Gastroesophageal sphincter (tissue), 4 donors: ENCODE data around the gene SH2D6. TPM values are rescaled to one million over a fixed set of nuclear protein-coding genes. Genes with fewer than 3 reads are reported as not detected.
"Not testable (repeated sequence)": the region's sequence is repeated elsewhere in the genome, so short reads cannot be mapped to it uniquely, and the experiment has no call there.

Experiments used
- ATAC-seq: fragments of 150-250 bp; one replicate; pipeline ENCODE4 v1.9.1; 2016; ENCODE audit warnings: mild to moderate bottlenecking, moderate library complexity
- H3K27ac ChIP-seq, 4 donors: fragments of 200-600 bp; sonication (generic) in 3 of 4; 1 replicate in 3 of 4; 2 replicates in 1 of 4; pipeline ENCODE4 v1.5.1; 2016 to 2019
- H3K27me3 ChIP-seq: fragments of 200-600 bp; sonication (generic); one replicate; pipeline ENCODE4 v1.5.1; 2019
- H3K36me3 ChIP-seq, 2 donors: fragments of 200-600 bp; sonication (generic); one replicate each; pipeline ENCODE4 v1.5.1; 2019; ENCODE audit warnings: control low read depth in 1 of 2
- H3K4me1 ChIP-seq, 3 donors: fragments of 200-600 bp; sonication (generic); 1 replicate in 2 of 3; 2 replicates in 1 of 3; pipeline ENCODE4 v1.5.1; 2016 to 2019; ENCODE audit warnings: control low read depth in 2 of 3
- H3K4me3 ChIP-seq, 2 donors: fragments of 200-600 bp; sonication (generic); one replicate each; pipeline ENCODE4 v1.5.1; 2019; ENCODE audit warnings: mild to moderate bottlenecking in 1 of 2, moderate library complexity in 1 of 2
- H3K9me3 ChIP-seq, 3 donors: fragments of 200-600 bp; sonication (generic); one replicate each; pipeline ENCODE4 v1.5.1; 2017 to 2019; ENCODE audit warnings: control low read depth in 2 of 3
- EP300 ChIP-seq: sonication (generic); formaldehyde crosslinking; IDR thresholded peaks from one replicate; pipeline ENCODE4 v1.6.1; 2017; ENCODE audit warnings: antibody characterized with exemption, mild to moderate bottlenecking
- POLR2A ChIP-seq, 2 donors: fragments of 450-650 bp; IDR thresholded peaks; one replicate each; pipeline ENCODE4 v1.6.1; 2017; ENCODE audit warnings: antibody characterized with exemption in 2 of 2, mild to moderate bottlenecking in 2 of 2, moderate library complexity in 1 of 2
- POLR2AphosphoS5 ChIP-seq: sonication (generic); formaldehyde crosslinking; IDR thresholded peaks from one replicate; pipeline ENCODE4 v1.6.1; 2017; ENCODE audit warnings: antibody characterized with exemption
- WGBS, 2 donors: methylation state at CpG; one replicate each; pipeline ENCODE4 v1.1.5; 2018; ENCODE audit warnings: low coverage in 1 of 2; 5-methylcytosine and 5-hydroxymethylcytosine counted together
- total RNA-seq, 4 donors: library from RNA; depleted of rRNA; stranded (reverse); fragments of >200 nt; gene quantifications; one replicate each; pipeline ENCODE4 v1.1.0, GENCODE V29; 2016
- TF ChIP-seq, protein P1 (sequence below), 4 experiments: fragments of 200-600 bp in 2 of 4; fragments of 450-650 bp in 2 of 4; sonication (generic) in 1 of 4; IDR thresholded peaks; one replicate each; pipeline ENCODE4 v1.5.1; 2017 to 2019; ENCODE audit warnings: antibody characterized with exemption in 4 of 4, mild to moderate bottlenecking in 2 of 4, moderate library complexity in 2 of 4

SH2D6 gene
- total RNA-seq, 4 donors from 2014 or later = not detected

DNA sequence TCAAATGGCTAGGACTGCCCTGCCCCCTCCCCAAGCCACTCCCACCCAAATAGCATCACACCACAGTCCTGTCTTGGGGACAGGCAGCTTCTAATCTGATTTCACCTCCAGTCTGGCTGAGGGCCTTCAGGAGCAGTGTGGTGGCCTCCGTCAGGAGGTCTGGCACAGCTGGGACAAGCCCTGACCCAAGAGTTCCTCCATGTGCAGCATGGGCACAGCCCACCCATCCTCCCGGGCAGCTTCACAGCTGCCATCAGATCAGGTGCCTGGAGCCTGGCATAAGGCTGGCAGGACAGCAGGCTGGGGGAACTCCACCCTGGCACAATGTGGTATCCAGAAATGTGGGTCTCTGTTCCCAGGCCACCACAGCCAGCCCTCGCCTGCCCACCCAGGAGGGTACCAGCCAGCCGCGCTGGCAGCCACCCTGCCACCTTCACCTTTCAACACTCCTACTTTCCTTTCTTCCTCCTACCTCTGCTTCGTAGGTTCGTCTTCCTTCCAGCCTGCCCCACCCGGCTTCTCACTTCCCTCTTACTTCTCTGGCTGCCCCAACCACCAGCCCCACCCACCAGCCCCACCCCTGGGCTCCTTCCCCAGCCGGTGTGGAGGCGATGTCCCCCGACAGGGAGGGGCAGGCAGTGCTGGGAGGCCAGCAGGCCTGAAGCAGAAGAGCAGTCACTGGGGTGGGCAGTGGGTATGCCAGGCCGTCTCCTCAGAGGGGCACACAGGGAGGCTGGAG lies 8.5 kb upstream of the SH2D6 start, which contains the start of gene CAPG:
CAPG (minus strand) TSS at position 522 of the 739 bp plus-strand sequence. CDS start 8,221 bp downstream, outside the sequence.
- Histone ChIP-seq H3K36me3 (no peaks in the 10 kb centered on the region), H3K4me3 (peak within 1 kb of the TSS in 1 of 2 donors; percentile 27), H3K9me3 (no peaks in the 10 kb centered on the region), H3K4me1 (peaks cover 0 to 49% (median 16%) of the 10 kb centered on the region in 3 donors), H3K27me3 (no peaks in the 10 kb centered on the region), H3K27ac (peak within 1 kb of the TSS in 3 of 4 donors; percentile 19 to 61 (median 37))
- 81% methylated on average over 3 of the region's 12 CpGs; no CpG with 5 or more reads in 1 of the 2 donors for WGBS, 2 donors
- TF ChIP-seq POLR2A (IDR thresholded peaks at IDR 0.05) = no peak
- TF ChIP-seq EP300 = no peak
- TF ChIP-seq, protein P1, sequence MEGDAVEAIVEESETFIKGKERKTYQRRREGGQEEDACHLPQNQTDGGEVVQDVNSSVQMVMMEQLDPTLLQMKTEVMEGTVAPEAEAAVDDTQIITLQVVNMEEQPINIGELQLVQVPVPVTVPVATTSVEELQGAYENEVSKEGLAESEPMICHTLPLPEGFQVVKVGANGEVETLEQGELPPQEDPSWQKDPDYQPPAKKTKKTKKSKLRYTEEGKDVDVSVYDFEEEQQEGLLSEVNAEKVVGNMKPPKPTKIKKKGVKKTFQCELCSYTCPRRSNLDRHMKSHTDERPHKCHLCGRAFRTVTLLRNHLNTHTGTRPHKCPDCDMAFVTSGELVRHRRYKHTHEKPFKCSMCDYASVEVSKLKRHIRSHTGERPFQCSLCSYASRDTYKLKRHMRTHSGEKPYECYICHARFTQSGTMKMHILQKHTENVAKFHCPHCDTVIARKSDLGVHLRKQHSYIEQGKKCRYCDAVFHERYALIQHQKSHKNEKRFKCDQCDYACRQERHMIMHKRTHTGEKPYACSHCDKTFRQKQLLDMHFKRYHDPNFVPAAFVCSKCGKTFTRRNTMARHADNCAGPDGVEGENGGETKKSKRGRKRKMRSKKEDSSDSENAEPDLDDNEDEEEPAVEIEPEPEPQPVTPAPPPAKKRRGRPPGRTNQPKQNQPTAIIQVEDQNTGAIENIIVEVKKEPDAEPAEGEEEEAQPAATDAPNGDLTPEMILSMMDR (IDR thresholded peaks at IDR 0.05) = no peak
- no peak for TF ChIP-seq POLR2AphosphoS5
- ATAC-seq = peak; percentile 20

DNA sequence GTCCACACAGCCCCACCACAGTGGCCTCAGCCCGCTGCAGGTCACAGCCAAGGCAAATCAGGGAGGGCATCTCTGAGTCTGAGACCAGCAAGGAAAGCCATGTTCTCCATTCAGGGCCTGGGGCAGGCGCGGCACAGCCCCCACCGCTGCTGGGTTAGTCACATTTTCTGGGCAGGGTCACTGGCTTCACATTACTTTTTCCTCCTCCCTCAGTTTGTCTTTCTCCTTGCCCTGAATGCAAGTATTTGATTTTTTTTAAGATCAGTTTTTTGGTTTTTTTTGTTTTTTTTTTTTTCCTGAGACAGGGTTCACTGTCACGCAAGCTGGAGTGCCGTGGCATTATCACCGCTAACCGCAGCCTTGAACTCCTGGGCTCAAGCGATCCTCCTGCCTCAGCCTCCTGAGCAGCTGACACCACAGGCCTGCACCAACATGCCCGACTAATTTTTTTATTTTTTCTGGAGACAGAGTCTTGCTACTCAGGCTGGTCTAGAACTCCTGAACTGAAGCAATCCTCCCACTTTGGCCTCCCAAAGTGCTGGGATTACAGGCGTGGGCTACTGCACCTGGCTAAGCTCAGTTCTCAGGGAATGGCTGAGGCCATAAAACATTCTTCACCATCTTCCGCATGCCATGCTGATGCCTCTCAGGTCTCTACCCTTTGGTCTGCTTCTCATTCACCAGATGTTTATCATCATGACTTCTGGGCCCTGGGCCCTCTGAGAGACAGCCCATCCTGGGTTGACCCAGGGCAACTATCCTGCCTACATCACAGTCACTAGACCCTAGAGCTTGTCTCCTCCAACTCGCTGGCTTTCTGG lies 7.7 kb upstream of the SH2D6 start:
- Histone ChIP-seq H3K36me3 (no peaks in the 10 kb centered on the region), H3K4me3 (no peak overlapping the region), H3K9me3 (no peaks in the 10 kb centered on the region), H3K27ac (peak overlapping the region in 2 of 4 donors; percentile 37 to 61), H3K27me3 (no peaks in the 10 kb centered on the region), H3K4me1 (peaks cover 0 to 49% (median 16%) of the 10 kb centered on the region in 3 donors)
- WGBS, 2 donors = 75 to 81% methylated on average over 5 to 11 of the region's 13 CpGs
- no peak for ATAC-seq
- TF ChIP-seq EP300 (no peak), POLR2A (IDR thresholded peaks at IDR 0.05) (no peak), POLR2AphosphoS5 (no peak)
- TF ChIP-seq, protein P1 (IDR thresholded peaks at IDR 0.05) = no peak

DNA sequence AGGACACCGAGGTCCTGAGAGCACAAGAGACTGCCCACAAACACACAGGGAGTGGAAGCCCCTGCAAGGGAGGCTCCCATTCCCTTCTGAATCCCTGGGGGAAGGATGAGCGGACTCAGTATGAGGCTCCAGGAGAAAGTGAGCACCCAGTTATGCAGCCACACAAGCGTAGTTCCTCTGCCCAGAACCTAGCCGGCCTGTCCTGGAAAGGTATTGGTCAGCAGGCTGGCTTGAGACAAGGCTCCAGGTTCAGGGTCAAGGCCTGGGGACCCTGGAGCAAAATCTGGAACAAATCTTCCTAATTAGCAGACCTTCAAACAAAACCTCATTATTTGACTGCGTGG lies 7.1 kb upstream of the SH2D6 start:
- WGBS, 2 donors = 72% methylated on average over 3 of the region's 5 CpGs; no CpG with 5 or more reads in 1 of the 2 donors
- Histone ChIP-seq H3K4me3 (no peak overlapping the region), H3K9me3 (no peaks in the 10 kb centered on the region), H3K27me3 (no peaks in the 10 kb centered on the region), H3K36me3 (no peaks in the 10 kb centered on the region), H3K4me1 (peaks cover 0 to 49% (median 16%) of the 10 kb centered on the region in 3 donors), H3K27ac (no peak overlapping the region)
- no peak for ATAC-seq
- TF ChIP-seq, protein P1 (IDR thresholded peaks at IDR 0.05) = no peak
- TF ChIP-seq EP300 (no peak), POLR2A (IDR thresholded peaks at IDR 0.05) (no peak), POLR2AphosphoS5 (no peak)

DNA sequence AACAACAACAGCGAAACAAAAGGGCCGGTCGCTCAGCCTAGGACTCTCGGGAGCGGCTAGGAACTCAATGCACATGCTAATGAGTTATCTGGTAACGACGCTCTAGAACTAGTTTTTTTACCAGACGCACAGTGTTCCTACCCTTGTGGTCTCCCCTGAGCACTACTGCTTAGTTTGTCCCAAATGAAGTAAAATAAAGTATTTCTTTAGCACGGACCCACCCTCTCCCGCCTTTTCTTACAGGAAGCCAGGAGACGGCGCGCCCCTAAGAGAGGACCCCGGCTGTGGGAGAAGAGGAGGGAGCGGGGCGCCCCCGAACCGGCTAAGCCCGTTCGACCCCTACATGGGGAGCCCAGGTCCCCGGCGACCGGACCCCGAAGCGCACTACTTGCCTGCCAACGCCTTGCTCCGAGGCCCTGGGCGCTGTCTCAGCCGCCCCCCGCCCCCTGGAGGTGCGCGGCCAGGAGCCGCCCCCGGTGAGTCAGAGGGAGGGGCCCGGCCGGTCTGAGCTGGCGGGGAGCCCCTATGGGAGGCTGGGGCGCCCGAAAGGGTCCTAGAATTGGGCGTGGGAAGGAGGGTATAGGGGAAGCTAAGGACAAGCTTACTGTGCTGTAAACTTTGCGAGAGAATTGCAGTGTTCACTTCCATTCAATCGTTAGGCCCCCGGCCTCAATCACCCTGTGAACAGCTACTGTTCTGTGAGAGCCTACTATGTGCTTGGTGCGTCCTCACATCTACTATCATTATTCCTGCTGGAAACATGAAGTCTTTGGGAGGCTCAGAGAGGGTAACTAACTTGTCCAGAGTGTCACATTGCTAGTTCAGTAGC lies 4.7 kb upstream of the SH2D6 start:
- no peaks in the 10 kb centered on the region for H3K27me3 ChIP-seq
- 9 to 12% methylated on average over 8 to 13 of the region's 44 CpGs for WGBS, 2 donors
- peak; percentile 62 for ATAC-seq
- peak overlapping the region; percentile 39 to 71 for H3K4me3 ChIP-seq
- H3K36me3 ChIP-seq = no peaks in the 10 kb centered on the region
- peak; percentile 16 to 35 for TF ChIP-seq POLR2A (IDR thresholded peaks at IDR 0.05)
- no peak for TF ChIP-seq EP300
- TF ChIP-seq POLR2AphosphoS5 = peak; percentile 77
- TF ChIP-seq, protein P1 (IDR thresholded peaks at IDR 0.05) = peak in 2 of 4 experiments; percentile 7 to 15
- H3K4me1 ChIP-seq = peaks cover 0 to 50% (median 19%) of the 10 kb centered on the region in 3 donors
- H3K27ac ChIP-seq = peak overlapping the region in 3 of 4 donors; percentile 14 to 82 (median 68)
- no peaks in the 10 kb centered on the region for H3K9me3 ChIP-seq

DNA sequence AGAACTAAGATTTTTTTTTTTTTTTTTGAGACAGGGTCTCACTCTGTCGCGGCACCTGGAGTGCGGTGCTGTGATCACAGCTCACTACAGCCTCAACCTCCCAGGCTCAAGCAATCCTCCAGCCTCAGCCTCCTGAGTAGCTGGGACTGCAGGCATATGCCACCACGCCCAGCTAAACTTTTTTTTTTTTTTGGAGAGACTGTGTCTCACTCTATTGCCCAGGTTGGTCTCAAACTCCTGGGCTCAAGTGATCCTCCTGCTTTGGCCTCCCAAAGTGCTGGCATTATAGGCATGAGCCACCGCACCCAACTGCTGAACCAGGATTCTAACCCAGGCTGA lies 4.1 kb upstream of the SH2D6 start:
- H3K9me3 ChIP-seq, H3K27me3 ChIP-seq, H3K36me3 ChIP-seq, ATAC-seq: not testable (repeated sequence)
- Histone ChIP-seq H3K4me3 (peak overlapping the region in 1 of 2 donors; percentile 71), H3K4me1 (peaks cover 0 to 50% (median 22%) of the 10 kb centered on the region in 3 donors), H3K27ac (peak overlapping the region in 2 of 4 donors; percentile 68 to 82)
- WGBS, 2 donors = 74% methylated on average over 3 of the region's 5 CpGs; no CpG with 5 or more reads in 1 of the 2 donors
